Limb (tissue), 2 donors: ENCODE data around the gene TWNK.

Experiments
- DNase-seq, 2 donors: peaks; one replicate each; pipeline ENCODE4 v3.0.0-alpha.2; 2016; ENCODE audit errors: extremely low spot score in 2 of 2

TWNK gene

DNA sequence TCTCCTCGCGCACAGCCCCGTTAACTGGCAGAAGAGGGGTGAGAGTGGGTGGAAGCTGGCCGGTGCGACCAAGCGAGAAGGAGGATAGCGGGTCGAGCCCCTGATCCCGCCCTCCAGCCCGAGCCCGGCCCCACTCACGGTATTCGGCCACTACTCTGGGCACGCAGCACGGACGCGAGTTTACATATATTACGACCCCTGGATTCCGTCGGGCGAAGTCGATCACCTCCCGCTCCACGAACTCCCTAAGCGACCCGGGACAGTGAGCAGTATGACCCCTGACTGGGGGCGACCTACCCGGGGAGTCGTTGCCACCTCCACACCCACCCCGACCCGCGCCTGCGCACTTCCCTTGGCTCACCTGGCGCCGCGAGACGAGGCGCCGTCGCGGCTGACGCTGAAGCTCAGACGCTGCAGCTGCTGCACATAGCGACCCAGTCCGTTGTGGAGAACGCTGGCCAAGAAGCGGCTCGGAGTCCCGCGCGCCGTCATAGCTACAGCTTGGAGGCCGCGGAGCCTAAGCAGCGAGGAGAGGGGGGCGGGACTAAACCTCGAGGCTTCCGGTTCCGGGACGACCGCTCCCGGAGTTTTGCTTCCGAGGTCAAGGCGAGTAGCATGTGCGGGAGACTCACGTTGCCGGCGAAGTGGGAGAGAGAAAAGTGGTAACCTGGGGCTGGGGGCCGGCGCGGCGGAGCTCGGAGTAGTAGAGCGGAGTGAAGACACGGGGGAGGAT lies at the start of gene TWNK, which contains the start of gene MRPL43:
TSS of gene TWNK (plus strand) at position 592 of the 733 bp plus-strand sequence. CDS start 668 bp downstream, outside the sequence.
TSS of gene MRPL43 (minus strand) at position 546 of the 733 bp plus-strand sequence. CDS start at position 492, 54 bp downstream.
- peak; percentile 82 to 90 for DNase-seq

DNA sequence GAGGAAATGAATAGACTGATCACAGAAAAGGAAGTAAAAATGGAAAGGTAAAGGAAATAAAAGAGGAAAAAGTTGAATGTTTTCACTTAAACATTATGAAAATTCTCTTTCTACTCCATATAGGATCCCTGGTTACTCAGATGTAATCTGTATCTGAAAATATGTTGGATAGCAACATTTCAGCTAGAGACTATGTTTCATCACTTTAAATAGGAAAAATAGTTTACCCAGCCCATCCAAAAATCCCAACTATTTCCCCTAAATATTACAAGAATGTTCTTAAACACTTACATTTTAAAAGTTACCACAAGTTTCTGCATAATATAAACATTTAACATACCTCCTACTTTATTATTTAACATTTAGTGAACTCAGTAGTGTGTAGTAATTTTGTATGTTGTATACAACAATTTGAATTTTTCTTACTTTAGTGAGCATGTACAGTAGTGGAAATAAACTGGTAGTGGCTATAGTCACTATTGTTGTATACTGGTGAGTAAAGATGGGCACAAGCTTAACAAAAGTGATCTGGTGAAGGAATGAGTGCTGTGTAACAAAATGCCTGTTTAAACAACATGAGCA lies 47.5 kb upstream of the TWNK start:
- no peak for DNase-seq

DNA sequence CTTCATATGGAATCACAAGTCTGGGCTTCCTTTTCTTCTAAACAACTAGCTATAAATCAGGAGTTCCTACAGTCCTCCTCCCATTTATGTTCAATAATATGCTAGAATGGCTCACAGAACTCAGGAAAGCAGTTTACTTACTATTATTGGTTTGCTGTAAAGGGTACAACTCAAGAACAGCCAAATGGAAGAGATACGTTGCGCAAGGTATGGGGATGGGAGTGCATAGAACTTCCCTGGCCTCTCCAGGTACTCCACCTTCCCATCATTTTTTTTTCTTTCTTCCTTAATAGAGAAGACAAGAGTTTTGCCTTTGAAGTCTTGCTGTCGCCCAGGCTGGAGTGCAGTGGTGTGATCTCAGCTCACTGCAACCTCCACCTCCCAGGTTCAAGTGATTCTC lies 45.1 kb upstream of the TWNK start:
- DNase-seq, result no peak

DNA sequence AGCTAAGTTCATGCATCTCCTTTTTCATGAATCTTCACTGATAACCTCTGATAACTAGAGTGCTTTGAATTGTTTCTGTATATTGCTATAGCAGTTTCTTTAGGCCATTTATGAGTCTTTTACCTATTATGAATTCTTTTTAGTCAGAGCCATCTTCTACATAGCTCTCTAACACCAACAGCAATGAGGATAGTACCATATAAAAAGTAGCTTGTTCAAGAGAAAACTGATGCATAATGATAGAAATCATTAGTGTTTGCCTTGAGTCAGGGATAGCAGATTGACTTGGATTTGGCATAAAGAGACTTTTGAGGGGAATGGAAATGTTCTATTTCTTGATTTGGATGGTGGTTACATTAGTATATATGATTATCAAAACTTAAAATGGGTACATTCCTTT lies 43.8 kb upstream of the TWNK start:
- DNase-seq, result no peak

DNA sequence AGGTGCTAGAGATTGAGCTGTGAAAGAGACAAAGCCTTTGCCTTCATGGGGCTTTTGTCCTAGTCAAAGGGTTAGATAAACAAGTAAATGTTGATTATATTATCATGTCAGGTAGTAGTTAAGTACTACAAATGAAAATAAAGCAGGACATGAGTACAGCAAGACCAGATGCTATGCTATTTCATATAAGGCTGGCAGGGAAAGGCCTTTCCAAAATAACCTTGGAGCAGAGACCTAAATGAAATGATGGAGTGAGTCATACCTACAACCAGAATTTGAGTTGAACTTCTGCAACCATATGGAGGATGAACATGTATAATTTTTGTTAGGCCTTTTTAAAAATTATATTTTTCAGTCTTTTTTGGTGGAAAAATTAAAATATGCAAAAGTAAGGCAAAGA lies 41.6 kb upstream of the TWNK start:
- DNase-seq, result no peak

- DNase-seq, result no peak
Observed at GRCh38 chr10:100948916-100949315, 38.4 kb upstream of the TWNK start.

GRCh38 chr10:100960251-100960650 lies 27.1 kb upstream of the TWNK start:
- DNase-seq, result no peak

DNA sequence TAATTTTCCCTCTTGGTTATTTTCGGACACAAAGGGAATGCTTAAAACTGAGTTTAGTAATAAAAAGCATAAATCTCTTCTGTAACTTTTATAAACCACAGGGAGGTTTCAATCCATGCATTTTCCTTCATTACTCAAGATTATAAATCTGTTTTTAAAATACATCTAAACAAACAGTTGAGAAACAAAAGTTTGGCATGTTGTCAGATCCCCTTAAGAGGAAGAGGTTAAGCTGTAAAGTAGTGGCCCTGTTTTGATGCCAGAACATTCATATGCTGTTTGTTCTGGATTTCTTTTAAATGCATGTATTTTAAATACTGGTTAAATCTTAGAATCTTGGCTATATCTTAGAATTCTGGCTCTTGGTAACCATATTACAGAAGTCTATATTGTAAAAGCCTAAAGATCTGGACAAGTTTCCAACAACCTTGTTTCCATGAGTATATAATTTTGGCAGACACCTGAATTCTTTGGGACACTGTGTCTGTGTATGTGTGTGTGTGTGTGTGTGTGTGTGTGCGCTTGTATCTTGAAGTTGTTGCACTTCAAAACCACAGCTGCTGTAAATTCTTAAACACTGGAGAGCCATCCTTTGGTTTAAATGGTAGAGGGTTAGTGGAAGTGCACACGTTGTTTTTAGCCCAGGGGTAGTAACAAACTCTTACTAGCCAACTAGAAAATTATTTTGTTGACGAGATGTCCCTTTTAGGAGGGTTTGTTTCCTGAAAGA lies 24.8 kb upstream of the TWNK start:
- DNase-seq, result no peak

DNA sequence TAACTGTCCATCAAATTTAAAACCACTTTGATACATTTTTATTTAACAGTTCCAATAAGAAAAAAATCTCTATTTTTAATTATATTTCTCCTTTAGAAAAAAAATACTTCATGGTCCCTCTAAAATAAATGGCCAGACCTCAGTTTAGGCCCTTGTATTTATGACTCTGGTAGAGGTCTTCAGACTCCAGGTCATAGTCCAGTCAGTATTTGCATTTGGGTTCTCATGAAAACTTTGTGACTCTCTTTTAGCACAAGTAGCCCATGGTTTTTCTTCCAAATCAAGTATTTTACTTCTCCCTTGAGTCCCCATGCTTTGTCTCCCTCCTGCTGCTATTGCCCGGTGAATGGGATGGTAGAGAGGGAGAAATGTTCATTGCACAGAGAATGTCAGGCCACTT lies 23.5 kb upstream of the TWNK start:
- DNase-seq, result no peak

- no peak for DNase-seq
Observed at GRCh38 chr10:100965820-100966219, 21.5 kb upstream of the TWNK start.

- DNase-seq, result no peak
Observed at GRCh38 chr10:100966887-100967286, 20.5 kb upstream of the TWNK start.

GRCh38 chr10:100967332-100967731 lies 20.0 kb upstream of the TWNK start:
- DNase-seq, result no peak

DNA sequence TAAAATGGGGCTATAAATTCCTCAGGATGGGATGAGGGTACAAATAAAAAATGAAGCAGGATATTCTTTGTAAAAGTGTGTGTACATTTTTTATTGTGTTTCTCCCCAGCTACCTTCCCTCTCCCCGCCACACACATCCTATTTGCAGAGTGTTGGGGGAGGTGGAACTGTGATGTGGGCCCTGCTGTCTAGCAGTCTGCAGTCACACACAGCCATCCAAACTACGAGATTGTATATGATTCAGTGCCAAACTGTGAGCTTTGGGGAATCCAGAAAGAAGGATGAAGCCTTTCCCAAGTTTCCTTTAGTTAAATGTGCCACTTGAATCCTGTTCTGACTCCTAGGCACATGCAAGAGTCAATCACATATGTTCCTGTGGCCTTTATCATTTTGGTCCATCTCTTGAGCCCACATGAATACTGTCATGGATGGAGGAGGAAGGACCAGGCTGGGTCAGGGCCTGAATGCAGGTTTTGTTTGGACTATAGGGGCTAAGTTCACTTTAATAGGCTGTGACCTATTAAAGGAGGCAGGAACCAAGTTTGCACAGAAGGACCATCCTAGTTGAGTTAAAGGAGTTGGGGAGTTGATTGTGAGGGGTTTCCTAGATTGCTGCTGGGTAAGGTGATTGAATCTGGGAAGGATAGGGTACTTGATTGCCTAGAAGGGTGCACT lies 19.1 kb upstream of the TWNK start:
- DNase-seq, result no peak

DNA sequence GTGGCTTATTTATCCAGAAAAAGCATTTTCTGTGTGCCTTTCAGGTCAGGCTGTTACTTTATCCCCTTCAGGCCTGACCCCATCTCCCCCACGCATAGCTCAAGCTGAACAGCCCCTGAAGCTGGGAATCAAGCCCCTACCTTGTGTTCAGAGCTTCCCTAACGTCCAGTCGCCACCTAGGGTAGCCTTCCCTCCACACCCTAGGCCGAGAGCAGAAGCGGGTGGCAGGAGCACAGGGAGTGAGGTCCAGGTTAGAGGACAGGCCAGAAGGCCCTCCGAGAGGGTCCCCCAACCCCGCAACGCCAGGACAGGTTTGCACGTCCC lies 18.5 kb upstream of the TWNK start:
- DNase-seq, result no peak

DNA sequence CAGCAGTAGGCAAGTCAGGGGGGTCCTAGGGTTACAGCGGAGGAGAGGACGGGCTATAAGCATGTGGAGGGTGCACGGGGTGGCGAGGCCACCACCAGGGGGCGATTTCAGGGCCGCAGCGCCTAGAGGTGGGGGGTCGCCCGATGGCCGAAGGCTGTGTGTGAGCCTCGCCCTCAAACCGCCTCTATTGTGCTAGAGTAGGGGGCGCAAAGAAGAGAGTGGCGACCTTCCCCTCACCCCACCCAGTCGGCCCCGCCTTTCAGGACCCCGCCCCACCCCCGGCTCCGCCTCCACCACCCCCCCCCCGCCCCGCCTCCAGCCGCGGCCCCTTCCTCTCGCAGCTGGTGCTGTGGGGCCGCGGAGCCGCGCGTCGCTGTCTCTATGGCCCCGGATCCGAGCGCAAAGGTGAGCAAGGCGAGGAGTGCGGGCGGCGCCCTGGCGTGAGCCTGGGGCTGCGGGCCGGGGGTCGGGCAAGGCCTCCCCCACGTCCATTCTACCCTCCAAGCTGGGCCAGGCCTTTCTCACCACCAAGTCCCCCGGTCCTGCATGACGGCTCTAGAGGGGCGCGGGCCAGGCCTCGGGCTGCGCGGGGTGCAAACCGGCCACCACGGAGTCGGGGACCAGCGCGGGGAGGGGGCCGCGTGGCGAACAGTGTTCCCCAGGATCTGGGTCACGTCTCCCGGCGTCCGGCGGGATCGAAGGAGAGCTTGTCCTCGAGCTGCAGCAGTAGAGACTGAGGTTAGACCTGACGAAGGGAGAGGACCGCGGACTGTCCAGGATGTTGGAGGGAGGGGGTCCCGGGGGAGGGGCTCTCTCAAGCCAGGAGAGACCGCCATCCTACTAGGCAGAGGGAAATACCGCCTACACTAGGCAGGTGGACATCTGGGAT lies 17.9 kb upstream of the TWNK start, which contains the start of gene SEMA4G:
TSS of gene SEMA4G (plus strand) at position 318 of the 889 bp plus-strand sequence. CDS start 3,409 bp downstream, outside the sequence.
- DNase-seq, result peak; percentile 36 to 86

DNA sequence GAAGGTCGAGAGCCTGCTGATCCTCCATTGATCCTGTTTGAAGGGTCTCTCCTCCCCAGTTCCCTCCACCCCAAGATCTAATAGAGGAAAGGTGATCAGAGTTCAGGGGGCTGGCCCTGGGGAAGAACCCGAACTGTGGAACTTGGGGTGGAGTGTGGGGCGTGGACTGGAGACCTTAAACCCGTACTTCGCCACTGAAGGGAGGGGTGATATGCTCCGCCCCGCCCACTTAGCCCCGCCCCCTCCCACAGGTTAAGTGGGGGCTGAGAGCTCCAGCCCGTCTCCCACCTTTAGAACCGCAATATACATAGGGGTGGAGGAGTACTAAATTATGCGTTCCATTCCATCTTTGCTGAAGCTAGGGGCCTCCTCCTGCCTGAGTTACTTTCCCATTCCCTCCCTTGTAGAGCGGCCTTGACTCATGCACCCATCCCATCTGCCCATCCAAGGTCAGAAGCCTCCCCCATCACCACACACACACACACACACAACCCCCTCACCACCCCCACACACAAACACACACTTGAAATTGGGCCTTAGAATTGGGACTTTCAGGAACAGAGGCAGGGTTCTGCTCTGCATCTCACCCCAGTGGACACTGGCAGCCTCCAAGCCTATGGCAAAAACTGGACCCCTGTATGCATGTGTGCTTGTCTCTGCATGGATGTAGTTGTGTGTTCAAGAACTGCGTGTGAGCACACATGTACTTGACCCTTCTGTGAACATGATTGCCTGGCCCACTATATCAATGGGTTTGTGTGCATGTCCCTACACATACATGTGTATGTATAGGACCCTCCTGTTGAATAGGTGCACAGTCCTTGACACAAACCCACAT lies 17.0 kb upstream of the TWNK start:
- DNase-seq, result no peak

GRCh38 chr10:100970914-100971811 lies 16.2 kb upstream of the TWNK start:
- DNase-seq, result no peak

DNA sequence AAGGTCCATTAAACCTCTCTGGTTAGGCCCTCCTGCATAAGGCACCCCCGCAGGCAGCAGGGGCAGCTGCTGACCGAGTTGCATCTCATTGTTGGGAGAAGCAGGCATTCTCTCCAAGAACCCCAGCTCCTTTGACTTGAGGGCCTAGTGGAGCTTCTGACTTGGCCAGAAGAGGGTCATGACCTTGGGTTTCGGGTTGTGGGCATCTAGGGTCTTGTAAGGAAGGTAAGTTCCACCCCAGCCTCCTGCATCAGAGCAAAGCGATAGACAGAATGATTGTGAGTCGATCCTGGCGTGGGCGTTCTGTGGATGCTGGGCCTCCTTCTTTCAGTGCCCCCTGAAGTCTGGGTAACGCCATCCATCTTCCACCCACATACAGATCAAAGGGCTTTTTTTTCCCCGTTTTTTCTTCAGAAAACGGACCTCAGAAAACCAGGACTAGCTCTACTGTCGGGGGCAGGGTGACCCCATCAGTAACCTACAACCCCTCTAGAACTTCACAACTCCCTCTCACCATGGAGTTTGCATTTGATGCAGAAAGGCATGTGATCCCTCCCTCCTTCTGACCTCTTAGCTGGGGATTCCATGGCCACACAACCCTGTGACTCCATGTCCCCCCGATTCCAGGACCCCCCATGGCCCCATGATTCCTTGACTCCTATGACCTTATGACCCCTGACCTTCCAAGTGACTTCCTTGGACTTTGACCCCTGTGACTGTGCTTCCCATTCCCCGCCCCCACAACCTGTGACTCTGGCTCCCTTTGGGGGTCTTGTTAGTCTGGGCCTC lies 15.0 kb upstream of the TWNK start:
- no peak for DNase-seq
